NOMO-1 (cell line): ENCODE results near the gene CPSF7.
A peak's percentile ranks its signal among the peaks of the same experiment; 100 is the strongest.
"Not testable (repeated sequence)": the region's sequence is repeated elsewhere in the genome, so short reads cannot be mapped to it uniquely, and the experiment has no call there.

Experiments used
- DNase-seq, 2 experiments: peaks; one replicate each; lab custom pipeline; 2025; ENCODE audit not compliant: unreplicated experiment in 2 of 2; lab: John Stamatoyannopoulos, UW

Gene CPSF7

DNA sequence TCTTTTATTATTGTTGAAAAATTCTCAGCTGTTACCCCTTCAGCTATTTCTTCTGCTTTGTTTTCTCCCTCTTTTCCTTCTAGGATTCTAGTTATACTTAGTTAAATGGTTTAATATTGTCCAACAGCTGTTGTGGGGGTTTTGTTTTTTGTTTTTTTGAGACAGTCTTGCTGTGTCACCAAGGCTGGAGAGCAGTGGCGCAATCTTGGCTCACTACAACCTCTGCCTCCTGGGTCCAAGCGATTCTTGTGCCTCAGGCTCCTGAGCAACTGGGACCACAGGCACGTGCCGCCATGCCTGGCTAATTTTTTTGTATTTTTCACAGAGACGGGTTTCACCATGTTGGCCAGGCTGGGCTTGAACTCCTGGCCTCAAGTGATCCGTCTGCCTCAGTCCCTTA, 12.8 kb upstream of the CPSF7 start:
- no peak for DNase-seq

DNA sequence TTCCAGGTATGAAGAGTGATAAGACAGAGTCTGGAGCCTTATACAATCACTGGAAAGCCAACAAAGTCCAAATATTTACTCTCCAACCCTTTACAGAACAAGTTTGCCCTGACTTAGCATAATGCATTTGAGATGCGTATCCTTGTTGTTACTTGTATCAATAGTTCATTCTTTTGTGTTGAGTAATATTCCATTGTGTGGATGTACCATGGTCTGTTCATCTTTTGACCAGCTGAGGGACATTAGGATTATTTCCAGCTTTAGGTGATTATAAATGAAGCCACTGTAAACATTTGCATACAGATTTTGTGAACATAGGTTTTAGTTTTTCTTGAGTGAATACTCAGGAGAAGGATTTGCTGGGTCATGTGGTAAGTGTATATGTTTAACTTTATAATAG, 9.8 kb upstream of the CPSF7 start:
- DNase-seq: no peak

DNA sequence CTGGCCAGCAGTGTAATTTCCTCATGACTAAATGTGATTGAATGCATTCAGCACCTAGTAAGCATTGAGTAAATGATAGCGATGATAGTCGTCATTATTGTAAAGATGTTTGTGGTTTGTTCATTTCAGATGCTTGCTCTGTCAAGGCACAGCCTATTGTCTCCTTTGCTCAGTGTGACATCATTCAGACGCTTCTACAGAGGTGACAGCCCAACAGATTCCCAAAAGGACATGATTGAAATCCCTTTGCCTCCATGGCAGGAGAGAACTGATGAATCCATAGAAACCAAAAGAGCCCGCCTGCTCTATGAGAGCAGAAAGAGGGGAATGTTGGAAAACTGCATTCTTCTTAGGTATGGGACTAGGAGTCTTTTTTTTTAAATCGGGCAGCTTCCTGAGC, 7.7 kb upstream of the CPSF7 start:
- DNase-seq: no peak

DNA sequence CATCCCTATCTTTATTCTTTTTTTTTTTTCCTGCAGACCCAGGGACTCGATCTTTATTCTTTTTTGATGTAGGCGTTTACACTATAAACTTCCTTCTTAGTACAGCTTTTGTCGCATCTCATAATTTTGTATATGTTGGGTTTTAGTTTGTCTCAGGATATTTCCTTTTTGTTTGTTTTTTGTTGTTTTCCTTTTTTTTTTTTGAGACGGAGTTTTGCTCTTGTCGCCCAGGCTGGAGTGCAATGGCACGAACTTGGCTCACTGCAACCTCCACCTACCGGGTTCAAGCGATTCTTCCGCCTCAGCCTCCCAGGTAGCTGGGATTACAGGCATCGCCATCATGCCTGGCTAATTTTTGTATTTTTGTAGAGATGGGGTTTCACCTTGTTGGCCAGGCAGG, 1.1 kb upstream of the CPSF7 start:
- DNase-seq: not testable (repeated sequence)

DNA sequence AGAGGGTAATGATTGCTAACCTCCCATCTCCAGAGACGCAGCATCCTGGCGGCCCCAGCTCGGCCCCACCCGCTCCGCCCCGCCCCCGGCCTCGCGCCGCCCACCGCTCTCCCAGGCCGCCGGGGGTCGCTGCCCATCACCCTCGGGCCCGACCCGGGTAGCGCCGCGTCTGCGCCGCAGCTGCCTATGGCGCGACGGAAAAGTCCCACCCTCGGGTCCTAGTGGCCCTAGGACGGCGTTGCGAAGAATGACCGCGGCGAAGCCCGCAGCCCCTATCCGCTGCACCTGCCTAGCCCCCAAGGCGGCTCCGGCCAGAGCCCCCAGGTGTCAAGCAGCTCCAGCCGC, 457 bp downstream of the CPSF7 start:
- DNase-seq: peak; percentile 52 to 53

DNA sequence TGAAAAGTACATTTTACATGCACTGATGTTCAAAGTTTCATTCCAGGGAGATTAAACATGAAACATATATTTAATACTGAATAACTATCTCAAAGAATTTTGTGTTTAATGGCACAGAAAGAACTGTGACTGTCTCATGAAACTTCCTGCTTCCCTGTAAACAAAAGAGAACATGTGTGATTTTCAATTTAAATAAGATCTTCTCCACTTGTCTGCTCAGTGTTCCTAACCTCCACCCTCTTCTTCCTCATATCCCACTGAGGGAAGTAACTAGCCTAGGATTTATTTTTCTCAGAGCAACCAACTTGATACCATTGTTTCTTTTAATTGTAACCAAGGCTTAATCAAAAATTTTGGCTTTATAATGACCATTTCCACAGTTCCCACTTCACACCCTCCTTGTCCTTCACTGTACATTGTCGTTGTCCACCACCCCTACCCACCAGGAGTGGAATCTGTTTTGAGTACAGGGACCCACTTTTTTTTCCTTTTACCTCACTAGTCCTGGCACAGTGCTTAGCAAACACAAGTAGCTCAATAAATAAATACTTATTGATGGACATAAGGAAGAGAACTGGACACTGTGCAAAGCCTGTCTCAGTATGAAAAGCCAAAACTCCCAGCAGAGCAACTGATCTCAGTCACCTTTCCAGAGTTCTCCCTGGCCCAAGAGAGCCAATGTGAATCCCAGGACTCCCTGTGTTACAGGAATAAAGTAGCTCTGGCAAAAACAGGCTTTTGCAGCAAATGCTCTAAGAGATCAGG, 4.2 kb downstream of the CPSF7 start:
- no peak for DNase-seq

DNA sequence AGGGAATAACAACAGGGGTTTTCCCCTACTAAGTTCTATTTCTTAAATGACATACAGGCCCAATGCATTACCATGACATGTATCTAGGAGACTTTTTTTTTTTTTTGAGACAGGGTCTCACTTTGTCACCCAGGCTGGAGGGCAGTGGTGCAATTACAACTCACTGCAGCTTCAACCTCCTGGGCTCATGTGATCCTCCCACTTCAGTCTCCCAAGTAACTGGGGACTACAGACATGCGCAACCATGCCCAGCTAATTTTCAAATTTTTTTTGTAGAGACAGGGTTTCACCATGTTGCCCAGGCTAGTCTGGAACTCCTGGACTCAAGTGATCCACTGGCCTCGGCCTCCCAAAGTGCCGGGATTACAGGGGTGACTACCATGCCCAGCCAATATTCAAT, 7.5 kb downstream of the CPSF7 start:
- no peak for DNase-seq

DNA sequence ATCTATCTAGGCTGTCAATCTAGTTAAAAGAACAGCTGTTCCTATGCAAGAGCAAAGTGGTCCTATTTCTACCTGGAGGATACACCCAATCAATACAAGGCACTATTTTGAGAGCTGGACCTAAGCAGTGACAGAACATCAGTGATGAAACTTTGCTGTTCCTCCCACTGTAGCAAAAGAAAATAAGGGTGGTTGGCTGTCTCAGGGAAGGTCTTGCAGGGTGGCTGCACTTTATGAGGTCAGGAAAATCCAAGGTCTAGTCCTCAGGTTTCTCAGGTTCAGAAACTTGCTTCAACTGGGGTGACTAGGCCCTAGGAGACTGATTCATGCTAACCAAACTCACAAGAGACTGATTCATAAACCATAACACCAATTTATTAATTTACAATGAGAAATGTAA, 11.6 kb downstream of the CPSF7 start:
- no peak for DNase-seq

DNA sequence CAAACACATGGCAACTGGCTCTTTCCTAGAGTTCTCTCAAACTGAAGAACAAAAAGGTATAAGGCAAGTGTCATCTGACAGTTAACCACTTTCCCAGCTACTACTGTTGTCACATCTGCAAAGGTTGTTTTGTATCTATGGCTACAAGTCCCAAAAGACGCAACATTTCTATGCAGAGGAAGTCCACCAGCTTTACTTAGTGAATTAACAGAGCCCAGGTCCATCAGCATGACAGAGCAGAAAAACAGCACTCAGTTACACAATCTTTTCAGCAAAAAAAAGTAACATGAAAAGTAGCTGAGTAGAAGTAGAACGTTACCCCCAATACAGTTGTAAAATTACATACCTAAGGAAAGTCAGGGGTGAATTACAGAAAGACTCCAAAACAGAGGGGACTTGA, 12.1 kb downstream of the CPSF7 start:
- DNase-seq: peak; percentile 63 to 90

DNA sequence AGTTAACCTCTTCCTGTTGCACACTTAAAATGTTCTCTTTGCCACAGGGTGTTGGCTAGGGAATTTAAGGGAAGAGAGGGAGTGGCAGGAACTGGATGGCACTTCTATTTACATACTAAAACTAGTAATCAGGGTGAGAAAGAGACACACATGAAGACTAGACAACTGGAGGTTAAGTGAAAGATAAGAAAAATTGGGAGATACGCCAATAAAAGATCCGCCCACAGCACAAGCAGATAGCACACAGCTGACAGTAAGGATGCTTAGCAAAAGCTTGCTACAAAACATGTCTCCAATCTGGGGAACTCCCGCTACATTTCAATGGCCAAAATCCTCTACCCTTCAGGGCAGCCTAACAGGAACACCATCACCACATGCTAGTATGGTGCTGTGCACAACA, 12.8 kb downstream of the CPSF7 start:
- no peak for DNase-seq

DNA sequence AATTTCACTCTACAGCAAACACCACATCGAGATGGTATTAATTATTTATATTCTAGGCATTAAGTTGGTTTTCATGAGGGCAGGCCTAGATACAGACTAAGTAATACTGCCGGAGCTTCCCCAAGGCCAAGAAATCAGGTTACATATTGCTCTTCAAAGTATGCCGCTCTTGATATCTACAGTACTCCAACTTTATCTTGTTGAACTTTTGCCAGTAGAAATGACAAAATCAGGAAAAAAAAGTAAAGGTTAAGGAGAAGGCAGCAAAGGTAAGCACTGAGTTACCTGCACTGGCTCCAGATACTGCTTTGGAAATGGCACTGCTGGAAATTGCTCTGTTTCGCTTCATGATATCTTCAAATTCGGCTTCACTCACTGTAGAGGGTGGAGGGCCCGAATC, 14.4 kb downstream of the CPSF7 start:
- no peak for DNase-seq

DNA sequence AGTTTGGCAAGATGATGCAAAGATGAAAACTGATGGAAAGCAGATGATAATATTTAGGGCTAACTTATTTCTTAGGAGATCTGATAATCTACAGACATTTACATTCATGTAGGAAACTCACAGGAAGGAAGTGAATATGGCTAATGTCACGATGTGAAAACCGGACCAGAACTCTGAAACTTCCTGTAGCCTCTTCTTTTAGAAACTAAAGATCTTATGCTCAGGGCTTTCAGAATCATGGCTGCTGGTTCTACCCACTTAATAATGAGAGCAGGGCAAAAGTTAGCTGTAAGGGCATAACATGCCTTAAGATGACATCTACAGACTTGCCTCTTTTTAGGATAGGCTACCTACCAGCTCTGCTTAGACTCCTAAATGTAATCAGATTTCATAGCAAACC, 15.2 kb downstream of the CPSF7 start:
- DNase-seq: no peak

DNA sequence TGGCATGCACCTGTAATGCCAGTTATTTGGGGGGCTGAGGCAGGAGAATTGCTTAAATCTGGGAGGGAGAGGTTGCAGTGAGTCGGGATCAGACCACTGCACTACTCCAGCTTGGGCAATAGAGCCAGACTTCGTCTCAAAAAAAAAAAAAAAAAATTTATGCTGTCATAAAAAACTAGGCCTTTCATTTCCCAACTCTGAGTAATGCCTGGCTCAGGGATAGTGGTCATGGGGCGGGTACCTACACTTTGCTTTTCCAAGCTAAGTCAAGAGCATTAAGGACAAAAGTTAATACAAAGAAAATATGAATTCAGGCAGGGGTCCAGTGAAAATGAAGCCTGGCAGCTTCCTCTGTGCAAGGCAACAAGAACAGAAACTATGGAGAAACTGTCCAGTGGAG, 16.3 kb downstream of the CPSF7 start:
- no peak for DNase-seq

DNA sequence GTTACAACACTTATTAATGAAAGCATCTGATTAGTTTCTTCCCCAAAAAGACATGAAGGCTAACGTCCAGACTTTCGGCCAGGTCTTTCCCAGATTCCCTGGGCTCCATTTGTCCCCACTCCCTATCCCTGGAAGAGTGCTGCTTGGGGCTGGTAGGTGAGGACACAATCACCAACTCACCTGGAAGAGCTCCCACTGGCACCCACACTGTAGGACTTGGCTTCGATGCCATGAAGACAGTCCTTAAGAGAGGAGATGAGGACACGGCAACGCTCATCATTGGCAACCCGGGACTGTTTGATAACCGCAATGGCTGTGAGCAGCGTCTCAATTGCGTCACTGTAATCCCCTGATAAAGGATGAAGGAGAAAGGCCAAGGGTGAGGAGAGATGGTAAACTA, 18.2 kb downstream of the CPSF7 start:
- DNase-seq: no peak

DNA sequence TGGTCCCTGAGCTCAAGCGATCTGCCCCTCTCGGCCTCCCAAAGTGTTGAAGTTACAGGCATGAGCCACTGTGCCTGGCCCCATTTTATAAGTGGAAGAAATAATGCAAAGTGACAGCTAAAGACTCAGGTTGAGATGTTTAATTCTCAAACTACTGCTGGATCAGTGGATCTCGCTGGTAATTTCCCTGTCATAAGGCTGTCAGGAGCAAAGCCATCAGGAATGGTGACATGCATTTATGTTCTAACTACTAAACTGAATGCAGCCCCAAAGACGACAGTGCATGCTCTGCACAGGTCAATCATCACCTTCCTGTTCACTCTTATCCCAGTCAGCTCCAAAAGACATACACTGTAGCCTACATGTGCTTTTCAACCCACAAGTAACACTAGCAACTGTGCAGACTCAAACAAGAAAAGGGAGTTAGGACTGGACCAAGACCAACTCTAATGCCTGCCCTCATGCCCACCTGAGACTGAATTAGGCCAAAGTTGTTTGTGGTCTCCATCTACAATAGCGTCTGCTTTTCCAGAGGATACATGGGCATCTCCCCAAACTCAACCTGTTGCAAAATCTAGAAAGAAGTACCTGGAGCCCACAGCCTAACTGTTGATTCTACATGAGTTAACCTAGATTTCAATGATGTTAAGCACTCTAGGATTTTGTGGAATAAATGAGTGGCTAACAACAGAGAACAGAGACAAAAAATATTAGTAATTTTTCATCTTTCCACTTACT, 22.6 kb downstream of the CPSF7 start:
- no peak for DNase-seq

DNA sequence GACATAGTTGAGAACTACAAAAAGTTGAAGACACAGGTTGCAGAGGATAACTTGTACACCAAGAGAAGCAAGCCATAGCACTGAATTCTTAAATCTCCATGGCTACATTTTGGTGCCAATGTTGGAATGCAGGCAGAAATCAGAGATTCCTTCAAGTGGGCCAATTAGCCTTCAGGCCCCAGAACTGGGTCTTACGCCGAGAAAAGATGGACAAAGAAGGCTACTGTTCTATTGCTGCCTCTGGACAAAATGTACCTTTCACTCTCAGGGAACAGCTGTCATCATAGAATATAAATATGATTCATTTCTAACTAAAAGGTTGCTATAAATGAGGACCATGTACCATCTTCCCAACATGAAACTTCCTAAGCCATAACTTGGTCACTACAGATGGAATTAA, 23.7 kb downstream of the CPSF7 start:
- no peak for DNase-seq

DNA sequence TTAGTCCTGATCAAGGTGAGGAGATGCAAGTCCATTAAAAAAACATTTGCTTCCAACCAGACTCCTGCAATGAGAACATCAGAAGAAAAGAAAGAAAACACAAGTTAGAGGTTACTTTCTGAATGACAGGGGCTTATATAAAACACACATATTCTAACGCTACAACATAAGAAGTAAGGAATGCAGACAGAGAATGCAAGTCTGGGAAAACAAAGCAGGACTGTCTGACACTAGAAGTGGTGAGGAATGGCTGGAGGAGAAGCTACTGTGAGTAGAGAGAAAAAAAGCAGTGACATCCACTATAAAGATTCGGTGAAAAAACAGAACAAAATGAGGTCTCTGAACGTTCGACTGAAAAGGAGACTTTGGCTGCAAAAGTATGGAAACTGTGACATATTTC, 25.1 kb downstream of the CPSF7 start:
- no peak for DNase-seq

DNA sequence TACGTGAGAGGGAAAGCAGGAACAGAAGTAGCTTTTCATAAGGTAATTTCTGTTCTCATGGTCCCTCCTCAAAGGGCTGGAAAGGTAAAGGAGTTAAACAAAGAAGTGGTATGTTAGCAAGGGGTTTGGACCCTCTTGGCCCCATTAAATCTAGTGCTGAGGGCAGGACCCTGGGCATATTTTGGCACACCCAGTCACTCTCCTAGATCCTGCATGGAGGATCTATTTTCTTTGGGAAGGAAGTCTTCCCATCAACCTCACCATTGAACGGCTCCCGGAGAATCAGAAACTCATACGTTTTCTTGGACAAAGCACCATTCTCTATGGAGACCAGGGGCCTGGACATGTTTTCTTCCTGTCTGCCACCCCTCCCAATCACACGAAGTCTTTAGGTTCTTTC, 25.7 kb downstream of the CPSF7 start:
- no peak for DNase-seq

DNA sequence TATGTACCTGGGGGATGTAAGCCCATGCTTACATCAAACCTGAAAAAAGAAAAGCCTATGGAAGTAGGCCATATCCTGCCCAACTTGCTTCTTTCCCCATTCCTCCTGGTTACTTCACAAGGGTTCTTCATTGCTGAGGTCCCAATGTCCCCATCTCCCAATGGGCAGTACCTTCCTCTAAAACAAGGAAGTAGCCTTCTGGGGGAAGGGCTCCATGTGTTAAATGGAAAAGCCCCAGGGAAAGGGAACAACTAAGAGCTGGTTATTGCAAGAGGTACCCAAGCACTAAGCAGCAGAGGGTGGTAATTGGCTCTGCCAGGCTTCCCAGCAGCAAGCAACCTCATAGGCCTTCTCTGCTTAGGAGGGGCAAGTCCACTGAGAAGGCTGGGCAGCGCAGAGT, 26.1 kb downstream of the CPSF7 start:
- no peak for DNase-seq

DNA sequence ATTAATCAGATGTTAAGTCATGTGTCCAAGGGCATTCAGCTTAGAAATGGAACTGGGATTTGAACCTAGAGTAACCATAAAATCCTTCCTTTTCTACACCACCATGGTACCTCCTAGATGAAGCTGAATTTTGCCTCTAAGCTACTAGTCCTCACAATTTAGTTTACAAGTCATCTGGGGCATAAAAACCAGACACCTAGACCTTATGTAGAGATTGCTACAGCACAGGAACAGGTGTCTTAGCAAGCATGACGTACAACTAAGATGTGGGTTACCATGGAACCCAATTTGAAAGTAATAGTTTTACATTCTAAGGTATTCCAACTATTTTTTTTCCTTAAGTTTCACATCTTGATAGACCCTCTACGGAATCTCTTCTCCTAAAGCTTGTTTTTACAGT, 28.2 kb downstream of the CPSF7 start:
- no peak for DNase-seq

DNA sequence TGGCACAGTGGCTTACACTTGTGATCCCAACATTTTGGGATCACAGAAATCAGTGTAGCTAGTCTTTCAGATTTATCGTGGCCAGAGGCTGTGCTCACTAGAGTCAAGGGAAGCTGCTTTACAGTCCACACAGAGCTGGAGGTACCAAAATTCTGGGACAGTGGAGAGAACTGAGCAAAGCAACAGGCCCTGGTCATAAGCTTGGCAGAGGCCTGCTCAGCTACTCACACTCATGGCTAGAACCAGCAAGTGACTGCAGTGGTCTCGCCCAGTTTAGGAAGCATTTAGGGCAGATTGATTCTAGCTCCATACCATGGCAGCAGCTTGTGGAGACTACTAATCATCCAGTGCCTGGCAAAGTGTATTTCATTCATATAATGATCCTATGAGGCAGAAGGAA, 28.6 kb downstream of the CPSF7 start:
- DNase-seq: no peak

DNA sequence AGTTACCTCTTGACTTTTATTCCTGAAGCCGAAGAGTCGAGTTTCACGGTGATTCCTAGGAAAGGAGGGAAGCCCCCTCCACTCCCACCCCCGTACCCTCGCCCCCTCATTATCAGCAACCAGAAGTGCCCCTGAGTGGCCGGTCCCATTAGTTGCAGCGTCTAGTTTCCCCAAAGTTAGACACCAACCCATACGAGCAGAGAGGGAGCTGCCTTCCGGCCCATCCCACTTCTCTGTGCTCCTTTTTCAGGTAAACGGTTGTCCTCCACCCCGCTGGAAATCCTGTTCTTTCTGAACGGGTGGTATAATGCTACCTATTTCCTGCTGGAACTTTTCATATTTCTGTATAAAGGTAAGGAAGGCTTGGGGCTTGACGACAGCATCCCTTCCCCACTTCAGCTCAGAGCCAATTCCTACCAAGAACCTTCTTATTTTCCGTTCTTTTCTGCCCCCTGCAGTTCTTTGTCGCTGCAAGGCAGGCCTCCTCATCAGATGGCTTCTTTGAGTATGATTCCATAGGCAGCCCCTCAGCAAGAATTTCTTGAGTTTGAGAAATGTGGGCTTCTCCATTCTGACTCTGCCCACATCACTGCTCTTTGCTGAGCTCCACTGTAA, 36.7 kb downstream of the CPSF7 start:
- DNase-seq: peak; percentile 19 to 22
